Fibroblast of the aortic adventitia (primary cell): ENCODE results near the gene MRRF. TPM values are rescaled to one million over a fixed set of nuclear protein-coding genes. Genes with fewer than 3 reads are reported as not detected.

Experiments used
- DNase-seq: peaks from one replicate; pipeline ENCODE4 v3.0.0-alpha.2; 2010; ENCODE audit warnings: low read depth
- H3K4me3 ChIP-seq: 2 replicates; pipeline ENCODE4 v1.5.1; 2011; ENCODE audit warnings: low read depth, mild to moderate bottlenecking, control low read depth, low read length, moderate library complexity
- total RNA-seq: library from RNA; depleted of rRNA; stranded (reverse); fragments of >200 nt; gene quantifications from 2 replicates; pipeline ENCODE4 v1.2.3, GENCODE V29; 2012; ENCODE audit warnings: low replicate concordance
- TF ChIP-seq, protein P1 (sequence below): IDR thresholded peaks from 2 replicates; pipeline ENCODE4 v1.5.1; 2011; ENCODE audit warnings: mild to moderate bottlenecking, low read length, control low read depth, inconsistent platforms; ENCODE audit not compliant: insufficient read depth

MRRF gene
- total RNA-seq, 1 donor, result 40.0 TPM

GRCh38 chr9:122302237-122303093 is 37.8 kb downstream of the MRRF start:
- H3K4me3 ChIP-seq, result no peak overlapping the region
- DNase-seq, result no peak
- TF ChIP-seq, protein P1, sequence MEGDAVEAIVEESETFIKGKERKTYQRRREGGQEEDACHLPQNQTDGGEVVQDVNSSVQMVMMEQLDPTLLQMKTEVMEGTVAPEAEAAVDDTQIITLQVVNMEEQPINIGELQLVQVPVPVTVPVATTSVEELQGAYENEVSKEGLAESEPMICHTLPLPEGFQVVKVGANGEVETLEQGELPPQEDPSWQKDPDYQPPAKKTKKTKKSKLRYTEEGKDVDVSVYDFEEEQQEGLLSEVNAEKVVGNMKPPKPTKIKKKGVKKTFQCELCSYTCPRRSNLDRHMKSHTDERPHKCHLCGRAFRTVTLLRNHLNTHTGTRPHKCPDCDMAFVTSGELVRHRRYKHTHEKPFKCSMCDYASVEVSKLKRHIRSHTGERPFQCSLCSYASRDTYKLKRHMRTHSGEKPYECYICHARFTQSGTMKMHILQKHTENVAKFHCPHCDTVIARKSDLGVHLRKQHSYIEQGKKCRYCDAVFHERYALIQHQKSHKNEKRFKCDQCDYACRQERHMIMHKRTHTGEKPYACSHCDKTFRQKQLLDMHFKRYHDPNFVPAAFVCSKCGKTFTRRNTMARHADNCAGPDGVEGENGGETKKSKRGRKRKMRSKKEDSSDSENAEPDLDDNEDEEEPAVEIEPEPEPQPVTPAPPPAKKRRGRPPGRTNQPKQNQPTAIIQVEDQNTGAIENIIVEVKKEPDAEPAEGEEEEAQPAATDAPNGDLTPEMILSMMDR, result no peak

DNA sequence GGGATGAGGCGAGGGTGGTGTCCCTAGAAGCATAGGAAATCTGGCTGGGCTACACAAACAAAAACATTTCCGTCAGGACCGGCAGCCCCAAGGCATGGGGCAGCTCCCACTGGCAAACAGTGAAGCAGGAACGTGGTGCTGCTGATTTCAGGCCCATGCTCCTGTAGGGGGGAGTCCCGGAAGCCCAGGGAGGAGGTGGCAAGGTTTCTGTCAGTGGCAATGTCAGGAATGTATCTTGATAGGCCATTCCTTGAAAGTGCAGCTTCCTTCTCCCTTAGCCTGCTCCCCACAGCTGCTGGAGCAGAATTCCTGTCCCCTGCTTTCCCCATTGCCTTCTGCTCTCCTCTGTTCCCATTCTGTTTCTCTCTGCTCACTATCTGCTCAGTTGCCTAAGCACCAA is 42.4 kb downstream of the MRRF start:
- TF ChIP-seq, protein P1, result no peak
- no peak for DNase-seq

GRCh38 chr9:122307925-122308324 is 43.2 kb downstream of the MRRF start:
- no peak overlapping the region for H3K4me3 ChIP-seq
- no peak for DNase-seq
- TF ChIP-seq, protein P1, result no peak

More for the DNA sequence above, 42.4 kb downstream of the MRRF start:
- no peak overlapping the region for H3K4me3 ChIP-seq

GRCh38 chr9:122309861-122310260 is 45.2 kb downstream of the MRRF start:
- TF ChIP-seq, protein P1, result no peak
- DNase-seq, result no peak
- no peak overlapping the region for H3K4me3 ChIP-seq

- no peak for DNase-seq
- TF ChIP-seq, protein P1, result no peak
- H3K4me3 ChIP-seq, result no peak overlapping the region
Measured at GRCh38 chr9:122314165-122314564, 49.5 kb downstream of the MRRF start.

DNA sequence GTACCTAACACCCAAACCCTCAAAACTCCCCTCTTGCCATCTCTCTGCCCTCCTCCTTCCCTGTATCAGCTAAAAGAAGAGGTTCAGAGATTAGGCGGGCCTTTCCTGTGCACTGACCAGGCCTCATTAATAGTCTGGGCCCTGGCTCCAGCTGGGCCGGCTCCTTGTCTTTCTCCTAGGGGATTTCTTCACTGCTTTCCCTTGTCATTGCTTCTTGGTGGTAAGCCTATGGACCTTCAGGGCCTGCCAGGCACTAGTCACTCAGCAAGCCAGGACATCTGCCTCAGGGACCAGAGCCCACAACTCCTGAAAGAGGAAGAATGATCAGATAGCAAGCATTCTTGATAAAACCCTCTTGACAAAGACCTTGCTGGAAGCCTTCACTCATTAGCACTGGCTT is 50.9 kb downstream of the MRRF start:
- DNase-seq, result no peak
- no peak overlapping the region for H3K4me3 ChIP-seq
- TF ChIP-seq, protein P1, result no peak
